ENCODE data around the gene KIR2DL4.
"Not testable (repeated sequence)": the region's sequence is repeated elsewhere in the genome, so short reads cannot be mapped to it uniquely, and the experiment has no call there.

- TF ChIP-seq, protein P1, sequence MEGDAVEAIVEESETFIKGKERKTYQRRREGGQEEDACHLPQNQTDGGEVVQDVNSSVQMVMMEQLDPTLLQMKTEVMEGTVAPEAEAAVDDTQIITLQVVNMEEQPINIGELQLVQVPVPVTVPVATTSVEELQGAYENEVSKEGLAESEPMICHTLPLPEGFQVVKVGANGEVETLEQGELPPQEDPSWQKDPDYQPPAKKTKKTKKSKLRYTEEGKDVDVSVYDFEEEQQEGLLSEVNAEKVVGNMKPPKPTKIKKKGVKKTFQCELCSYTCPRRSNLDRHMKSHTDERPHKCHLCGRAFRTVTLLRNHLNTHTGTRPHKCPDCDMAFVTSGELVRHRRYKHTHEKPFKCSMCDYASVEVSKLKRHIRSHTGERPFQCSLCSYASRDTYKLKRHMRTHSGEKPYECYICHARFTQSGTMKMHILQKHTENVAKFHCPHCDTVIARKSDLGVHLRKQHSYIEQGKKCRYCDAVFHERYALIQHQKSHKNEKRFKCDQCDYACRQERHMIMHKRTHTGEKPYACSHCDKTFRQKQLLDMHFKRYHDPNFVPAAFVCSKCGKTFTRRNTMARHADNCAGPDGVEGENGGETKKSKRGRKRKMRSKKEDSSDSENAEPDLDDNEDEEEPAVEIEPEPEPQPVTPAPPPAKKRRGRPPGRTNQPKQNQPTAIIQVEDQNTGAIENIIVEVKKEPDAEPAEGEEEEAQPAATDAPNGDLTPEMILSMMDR (IDR thresholded peaks at IDR 0.05), result not testable (repeated sequence)
- not testable (repeated sequence) for TF ChIP-seq EP300 (IDR thresholded peaks at IDR 0.05)
Observed at GRCh38 chr19:54772666-54773065, 30.7 kb upstream of the KIR2DL4 start.
